Body of pancreas (tissue), 4 donors: Measurements from ENCODE around the gene GJA8.

Experiments used
- CTCF ChIP-seq, 7 experiments: fragments of 450-650 bp in 4 of 7; fragments of 200-600 bp in 3 of 7; sonication (generic) in 3 of 7; IDR thresholded peaks; one replicate each; pipeline ENCODE4 v1.5.1; 2016 to 2019; ENCODE audit warnings: antibody characterized with exemption in 7 of 7
- POLR2A ChIP-seq, 3 donors: fragments of 450-650 bp; IDR thresholded peaks; one replicate each; pipeline ENCODE4 v1.6.1; 2016; ENCODE audit warnings: antibody characterized with exemption in 3 of 3, mild to moderate bottlenecking in 2 of 3

- TF ChIP-seq CTCF (IDR thresholded peaks at IDR 0.05) (no peak), POLR2A (IDR thresholded peaks at IDR 0.05) (no peak)
Measured at GRCh38 chr1:147891088-147891487, 11.5 kb upstream of the GJA8 start.
